ENCODE data around the gene ITGB4. TPM values are rescaled to one million over a fixed set of nuclear protein-coding genes. Genes with fewer than 3 reads are reported as not detected.

The ITGB4 gene
- total and polyA plus RNA-seq, 2 of the 13 experiments (the other 11 are each of a cell fraction or from before 2014, with no cell fraction given), result 6.9 to 14.5 TPM

DNA sequence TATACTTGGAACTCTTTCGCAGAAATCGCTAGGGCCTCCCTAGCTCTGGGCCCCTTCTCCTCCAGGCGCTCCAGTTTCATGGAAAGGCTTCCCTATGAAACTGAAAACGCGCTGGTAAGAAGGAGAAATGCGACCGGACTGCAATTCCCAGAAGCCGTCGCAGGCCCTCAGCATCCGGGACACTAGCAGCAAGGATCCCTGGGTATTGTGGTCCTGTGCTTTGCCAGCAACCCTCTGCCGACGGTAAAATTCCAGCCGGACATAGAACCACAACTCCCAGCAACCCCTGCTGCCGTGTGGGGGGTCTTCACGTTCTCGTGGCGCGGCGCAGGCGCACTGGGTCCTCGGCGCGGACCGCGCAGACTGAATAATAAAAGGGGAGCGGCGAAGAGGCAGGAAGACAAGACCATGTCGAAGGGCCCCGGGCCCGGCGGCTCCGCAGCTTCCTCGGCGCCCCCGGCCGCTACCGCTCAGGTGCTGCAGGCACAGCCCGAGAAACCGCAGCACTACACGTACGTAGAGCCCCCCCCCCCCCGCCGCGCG, 63.3 kb downstream of the ITGB4 start, which contains the start of gene UNK (continued):
- no peak; the same call in 1 of the 2 replicates for TF ChIP-seq RARA (CRISPR knock-in tag; IDR thresholded peaks at IDR 0.05)
- no peak for TF ChIP-seq RORA (CRISPR knock-in tag; IDR thresholded peaks at IDR 0.05)
- TF ChIP-seq BRCA1 (CRISPR knock-in tag; IDR thresholded peaks at IDR 0.05), result no peak; the same call in 1 of the 2 replicates
- TF ChIP-seq ZNF839 (CRISPR knock-in tag; IDR thresholded peaks at IDR 0.05; ENCODE audit: borderline replicate concordance), result 0 out of 2 replicates have a peak, but pooled peaks have one; percentile 15
- no peak for TF ChIP-seq SETDB1 (CRISPR knock-in tag; IDR thresholded peaks at IDR 0.05; ENCODE audit: borderline replicate concordance)
- no peak for TF ChIP-seq TCF12 (IDR thresholded peaks at IDR 0.05)
- no peak; the same call in 1 of the 2 replicates for TF ChIP-seq TCF12 (CRISPR knock-in tag; IDR thresholded peaks at IDR 0.05)
- TF ChIP-seq KMT2B (CRISPR knock-in tag; IDR thresholded peaks at IDR 0.05), result peak; percentile 62; the same call in 1 of the 2 replicates
- TF ChIP-seq ZFP62 (CRISPR knock-in tag; IDR thresholded peaks at IDR 0.05), result peak; percentile 99
- TF ChIP-seq, protein P1, sequence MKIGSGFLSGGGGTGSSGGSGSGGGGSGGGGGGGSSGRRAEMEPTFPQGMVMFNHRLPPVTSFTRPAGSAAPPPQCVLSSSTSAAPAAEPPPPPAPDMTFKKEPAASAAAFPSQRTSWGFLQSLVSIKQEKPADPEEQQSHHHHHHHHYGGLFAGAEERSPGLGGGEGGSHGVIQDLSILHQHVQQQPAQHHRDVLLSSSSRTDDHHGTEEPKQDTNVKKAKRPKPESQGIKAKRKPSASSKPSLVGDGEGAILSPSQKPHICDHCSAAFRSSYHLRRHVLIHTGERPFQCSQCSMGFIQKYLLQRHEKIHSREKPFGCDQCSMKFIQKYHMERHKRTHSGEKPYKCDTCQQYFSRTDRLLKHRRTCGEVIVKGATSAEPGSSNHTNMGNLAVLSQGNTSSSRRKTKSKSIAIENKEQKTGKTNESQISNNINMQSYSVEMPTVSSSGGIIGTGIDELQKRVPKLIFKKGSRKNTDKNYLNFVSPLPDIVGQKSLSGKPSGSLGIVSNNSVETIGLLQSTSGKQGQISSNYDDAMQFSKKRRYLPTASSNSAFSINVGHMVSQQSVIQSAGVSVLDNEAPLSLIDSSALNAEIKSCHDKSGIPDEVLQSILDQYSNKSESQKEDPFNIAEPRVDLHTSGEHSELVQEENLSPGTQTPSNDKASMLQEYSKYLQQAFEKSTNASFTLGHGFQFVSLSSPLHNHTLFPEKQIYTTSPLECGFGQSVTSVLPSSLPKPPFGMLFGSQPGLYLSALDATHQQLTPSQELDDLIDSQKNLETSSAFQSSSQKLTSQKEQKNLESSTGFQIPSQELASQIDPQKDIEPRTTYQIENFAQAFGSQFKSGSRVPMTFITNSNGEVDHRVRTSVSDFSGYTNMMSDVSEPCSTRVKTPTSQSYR (CRISPR knock-in tag; IDR thresholded peaks at IDR 0.05; ENCODE audit: borderline replicate concordance), result peak; percentile 73; the same call in 1 of the 2 replicates
- TF ChIP-seq ZNF383 (CRISPR knock-in tag; IDR thresholded peaks at IDR 0.05; ENCODE audit: borderline replicate concordance), result no peak
- no peak for TF ChIP-seq MAF1 (CRISPR knock-in tag; IDR thresholded peaks at IDR 0.05; ENCODE audit: borderline replicate concordance)
- TF ChIP-seq, protein P2, sequence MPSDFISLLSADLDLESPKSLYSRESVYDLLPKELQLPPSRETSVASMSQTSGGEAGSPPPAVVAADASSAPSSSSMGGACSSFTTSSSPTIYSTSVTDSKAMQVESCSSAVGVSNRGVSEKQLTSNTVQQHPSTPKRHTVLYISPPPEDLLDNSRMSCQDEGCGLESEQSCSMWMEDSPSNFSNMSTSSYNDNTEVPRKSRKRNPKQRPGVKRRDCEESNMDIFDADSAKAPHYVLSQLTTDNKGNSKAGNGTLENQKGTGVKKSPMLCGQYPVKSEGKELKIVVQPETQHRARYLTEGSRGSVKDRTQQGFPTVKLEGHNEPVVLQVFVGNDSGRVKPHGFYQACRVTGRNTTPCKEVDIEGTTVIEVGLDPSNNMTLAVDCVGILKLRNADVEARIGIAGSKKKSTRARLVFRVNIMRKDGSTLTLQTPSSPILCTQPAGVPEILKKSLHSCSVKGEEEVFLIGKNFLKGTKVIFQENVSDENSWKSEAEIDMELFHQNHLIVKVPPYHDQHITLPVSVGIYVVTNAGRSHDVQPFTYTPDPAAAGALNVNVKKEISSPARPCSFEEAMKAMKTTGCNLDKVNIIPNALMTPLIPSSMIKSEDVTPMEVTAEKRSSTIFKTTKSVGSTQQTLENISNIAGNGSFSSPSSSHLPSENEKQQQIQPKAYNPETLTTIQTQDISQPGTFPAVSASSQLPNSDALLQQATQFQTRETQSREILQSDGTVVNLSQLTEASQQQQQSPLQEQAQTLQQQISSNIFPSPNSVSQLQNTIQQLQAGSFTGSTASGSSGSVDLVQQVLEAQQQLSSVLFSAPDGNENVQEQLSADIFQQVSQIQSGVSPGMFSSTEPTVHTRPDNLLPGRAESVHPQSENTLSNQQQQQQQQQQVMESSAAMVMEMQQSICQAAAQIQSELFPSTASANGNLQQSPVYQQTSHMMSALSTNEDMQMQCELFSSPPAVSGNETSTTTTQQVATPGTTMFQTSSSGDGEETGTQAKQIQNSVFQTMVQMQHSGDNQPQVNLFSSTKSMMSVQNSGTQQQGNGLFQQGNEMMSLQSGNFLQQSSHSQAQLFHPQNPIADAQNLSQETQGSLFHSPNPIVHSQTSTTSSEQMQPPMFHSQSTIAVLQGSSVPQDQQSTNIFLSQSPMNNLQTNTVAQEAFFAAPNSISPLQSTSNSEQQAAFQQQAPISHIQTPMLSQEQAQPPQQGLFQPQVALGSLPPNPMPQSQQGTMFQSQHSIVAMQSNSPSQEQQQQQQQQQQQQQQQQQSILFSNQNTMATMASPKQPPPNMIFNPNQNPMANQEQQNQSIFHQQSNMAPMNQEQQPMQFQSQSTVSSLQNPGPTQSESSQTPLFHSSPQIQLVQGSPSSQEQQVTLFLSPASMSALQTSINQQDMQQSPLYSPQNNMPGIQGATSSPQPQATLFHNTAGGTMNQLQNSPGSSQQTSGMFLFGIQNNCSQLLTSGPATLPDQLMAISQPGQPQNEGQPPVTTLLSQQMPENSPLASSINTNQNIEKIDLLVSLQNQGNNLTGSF (CRISPR knock-in tag; IDR thresholded peaks at IDR 0.05), result peak; percentile 5; the same call in 1 of the 2 replicates
- no peak for TF ChIP-seq ZBTB8A (CRISPR knock-in tag; IDR thresholded peaks at IDR 0.05; ENCODE audit: borderline replicate concordance, low read depth)
- TF ChIP-seq, protein P3, sequence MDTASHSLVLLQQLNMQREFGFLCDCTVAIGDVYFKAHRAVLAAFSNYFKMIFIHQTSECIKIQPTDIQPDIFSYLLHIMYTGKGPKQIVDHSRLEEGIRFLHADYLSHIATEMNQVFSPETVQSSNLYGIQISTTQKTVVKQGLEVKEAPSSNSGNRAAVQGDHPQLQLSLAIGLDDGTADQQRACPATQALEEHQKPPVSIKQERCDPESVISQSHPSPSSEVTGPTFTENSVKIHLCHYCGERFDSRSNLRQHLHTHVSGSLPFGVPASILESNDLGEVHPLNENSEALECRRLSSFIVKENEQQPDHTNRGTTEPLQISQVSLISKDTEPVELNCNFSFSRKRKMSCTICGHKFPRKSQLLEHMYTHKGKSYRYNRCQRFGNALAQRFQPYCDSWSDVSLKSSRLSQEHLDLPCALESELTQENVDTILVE (CRISPR knock-in tag; IDR thresholded peaks at IDR 0.05), result no peak
- no peak for TF ChIP-seq NFATC3 (CRISPR knock-in tag; IDR thresholded peaks at IDR 0.05)
- TF ChIP-seq CC2D1A (CRISPR knock-in tag; IDR thresholded peaks at IDR 0.05), result peak; percentile 40; the same call in 1 of the 2 replicates
- TF ChIP-seq RBAK (CRISPR knock-in tag; IDR thresholded peaks at IDR 0.05), result no peak
- no peak for TF ChIP-seq ZNF235 (CRISPR knock-in tag; IDR thresholded peaks at IDR 0.05; ENCODE audit: borderline replicate concordance)
- TF ChIP-seq MXI1 (IDR thresholded peaks at IDR 0.05; ENCODE audit: borderline replicate concordance, low read depth, low read length), result peak; percentile 49; the same call in 1 of the 3 replicates
